Spleen (tissue), 7 donors: ENCODE measurements around the gene DCTN3.
A peak's percentile ranks its signal among the peaks of the same experiment; 100 is the strongest.

ENCODE experiments used
- CTCF ChIP-seq, 11 experiments: fragments of 200-600 bp in 7 of 11; fragments of 450-650 bp in 4 of 11; sonication (generic) in 4 of 11; IDR thresholded peaks in 8 of 11; conservative IDR thresholded peaks in 3 of 11; 1 replicate in 7 of 11; 2 replicates in 4 of 11; pipeline versions ENCODE4 v1.4.0 to v1.8.0; 2016 to 2021; ENCODE audit warnings: antibody characterized with exemption in 11 of 11, inconsistent platforms in 4 of 11, mild to moderate bottlenecking in 1 of 11
- POLR2A ChIP-seq, 3 donors: fragments of 450-650 bp; IDR thresholded peaks; one replicate each; pipeline ENCODE4 v1.5.1; 2017; ENCODE audit warnings: antibody characterized with exemption in 3 of 3, mild to moderate bottlenecking in 1 of 3
- POLR2AphosphoS5 ChIP-seq, 3 donors: sonication (generic); formaldehyde crosslinking; IDR thresholded peaks; one replicate each; pipeline ENCODE4 v1.5.1; 2017; ENCODE audit warnings: antibody characterized with exemption in 3 of 3
- donor health status: DM: no; HTN: no; CAD: no; lungs with moderate emphysema.
- donor health status: DM: no; HTN: no; CAD: no.
- donor health status: DM: no; HTN: no; CAD: no.

GRCh38 chr9:34588671-34589635 lies 31.3 kb downstream of the DCTN3 start:
- TF ChIP-seq CTCF (IDR thresholded peaks at IDR 0.05 in 8 of 11, conservative IDR thresholded peaks at IDR 0.05 in 3 of 11) (no peak), POLR2A (IDR thresholded peaks at IDR 0.05) (no peak), POLR2AphosphoS5 (IDR thresholded peaks at IDR 0.05) (peak in 1 of 3 donors; percentile 47)
